Lung (tissue), 12 donors: ENCODE data around the gene RPP14. TPM values are rescaled to one million over a fixed set of nuclear protein-coding genes. Genes with fewer than 3 reads are reported as not detected.
A peak's percentile ranks its signal among the peaks of the same experiment; 100 is the strongest.

Source experiments
- ATAC-seq: fragments of 200-7000 bp; cut with Tn5 transposase; one replicate; pipeline ENCODE4 v1.9.1; 2020; ENCODE audit warnings: moderate number of reproducible peaks; ENCODE audit not compliant: insufficient read depth, low FRiP score
- DNase-seq, 3 donors: peaks; one replicate each; pipeline ENCODE4 v3.0.0-alpha.2; 2013 to 2017
- H3K27ac ChIP-seq, 2 donors: one replicate each; pipeline ENCODE4 v1.5.1; 2013; ENCODE audit warnings: mild to moderate bottlenecking in 2 of 2, moderate library complexity in 2 of 2, control low read depth in 1 of 2, inconsistent platforms in 1 of 2, low read depth in 1 of 2, low read length in 1 of 2
- H3K27me3 ChIP-seq, 3 donors: one replicate each; pipeline ENCODE4 v1.5.1; 2013; ENCODE audit warnings: low read length in 2 of 3; ENCODE audit not compliant: control insufficient read depth in 3 of 3, insufficient read depth in 3 of 3
- H3K36me3 ChIP-seq, 4 donors: one replicate each; pipeline ENCODE4 v1.5.1; 2013; ENCODE audit warnings: low read length in 4 of 4, mild to moderate bottlenecking in 1 of 4, moderate library complexity in 1 of 4; ENCODE audit not compliant: control insufficient read depth in 4 of 4, insufficient read depth in 4 of 4
- H3K4me1 ChIP-seq, 5 donors: one replicate each; pipeline ENCODE4 v1.5.1; 2013; ENCODE audit warnings: low read length in 5 of 5, mild to moderate bottlenecking in 2 of 5, moderate library complexity in 1 of 5; ENCODE audit not compliant: control insufficient read depth in 5 of 5, insufficient read depth in 5 of 5
- H3K4me3 ChIP-seq: one replicate; pipeline ENCODE4 v1.5.1; 2013; ENCODE audit warnings: mild to moderate bottlenecking, control low read depth, moderate library complexity
- H3K9ac ChIP-seq, 2 donors: one replicate each; pipeline ENCODE4 v1.5.1; 2013; ENCODE audit warnings: low read length in 2 of 2, control low read depth in 1 of 2; ENCODE audit not compliant: insufficient read depth in 1 of 2
- H3K9me3 ChIP-seq, 4 donors: one replicate each; pipeline ENCODE4 v1.5.1; 2013; ENCODE audit warnings: low read length in 3 of 4, mild to moderate bottlenecking in 1 of 4, moderate library complexity in 1 of 4; ENCODE audit not compliant: control insufficient read depth in 4 of 4, insufficient read depth in 3 of 4
- CTCF ChIP-seq: IDR thresholded peaks from 2 replicates; pipeline ENCODE4 v1.5.1; 2012; ENCODE audit warnings: mild to moderate bottlenecking; ENCODE audit errors: control extremely low read depth, extremely low read depth
- WGBS, 2 donors: extraction: QIAGEN DNeasy Blood & Tissue Kit; methylation state at CpG; one replicate each; pipeline ENCODE4 v1.1.7; 2013; 5-methylcytosine and 5-hydroxymethylcytosine counted together
- polyA plus RNA-seq, 2 donors: library from polyadenylated mRNA; stranded (reverse); fragments of 200-250 nt; gene quantifications; one replicate each; pipeline ENCODE4 v1.2.1, GENCODE V29; 2013
- total RNA-seq, 2 donors: library from RNA; depleted of rRNA in 1 of 2; stranded (reverse); fragments of >200 nt in 1 of 2; gene quantifications; one replicate each; pipeline ENCODE4 v1.2.1, GENCODE V29; 2014 to 2021
- donor health status: control.
- donor health status: control.
- donor health status: Bipolar disorder and iron deficiency.
- donor health status: healthy.
- donor health status: DM: yes; HTN: yes; CAD: no.

The RPP14 gene
- total and polyA plus RNA-seq, 4 donors: 6.8 to 14.2 (median 10.8) TPM

GRCh38 chr3:58329922-58330413 lies 23.9 kb downstream of the RPP14 start:
- Histone ChIP-seq H3K4me1 (peaks cover 6 to 27% (median 8%) of the 10 kb centered on the region in 5 donors), H3K36me3 (no peaks in the 10 kb centered on the region), H3K27ac (no peak overlapping the region), H3K4me3 (no peak overlapping the region), H3K9me3 (no peaks in the 10 kb centered on the region), H3K9ac (no peak overlapping the region), H3K27me3 (no peaks in the 10 kb centered on the region)
- TF ChIP-seq CTCF: no peak
- ATAC-seq: no peak
- WGBS, 2 donors: 92 to 96% methylated on average over 5 of the region's 5 CpGs
- no peak for DNase-seq

- ATAC-seq: no peak
- no peak for DNase-seq
- Histone ChIP-seq H3K27me3 (no peaks in the 10 kb centered on the region), H3K4me3 (no peak overlapping the region), H3K4me1 (peaks cover 0 to 26% (median 5%) of the 10 kb centered on the region in 5 donors), H3K36me3 (no peaks in the 10 kb centered on the region), H3K9ac (no peak overlapping the region), H3K9me3 (no peaks in the 10 kb centered on the region), H3K27ac (no peak overlapping the region)
- WGBS, 2 donors: 84 to 89% methylated on average over 4 of the region's 4 CpGs
- no peak for TF ChIP-seq CTCF
Observed at GRCh38 chr3:58331593-58332152, 25.6 kb downstream of the RPP14 start.

GRCh38 chr3:58332575-58333188 lies 26.6 kb downstream of the RPP14 start, which contains the start of gene PXK:
Gene PXK (plus strand): TSS chr3:58332892. CDS start chr3:58332989, 97 bp downstream.
- no peaks in the 10 kb centered on the region for H3K9me3 ChIP-seq
- ATAC-seq (peak; percentile 92), DNase-seq (peak; percentile 79 to 88 (median 80))
- H3K27ac ChIP-seq: peak within 1 kb of the TSS; percentile 65 to 77
- H3K4me3 ChIP-seq: peak within 1 kb of the TSS; percentile 99
- TF ChIP-seq CTCF: no peak
- WGBS, 2 donors: 1% methylated on average over 59 to 79 of the region's 79 CpGs
- H3K36me3 ChIP-seq: no peaks in the 10 kb centered on the region
- H3K9ac ChIP-seq: peak within 1 kb of the TSS in 1 of 2 donors; percentile 63
- H3K4me1 ChIP-seq: peaks cover 0 to 26% (median 7%) of the 10 kb centered on the region in 5 donors
- H3K27me3 ChIP-seq: no peaks in the 10 kb centered on the region
